GM23248 (cell line): ENCODE results near the gene GRK2.

ENCODE experiments used
- EZH2 ChIP-seq: fragments of 200-600 bp; sonication (generic); IDR thresholded peaks from 2 replicates; pipeline ENCODE4 v1.6.1; 2018; ENCODE audit warnings: antibody characterized with exemption, mild to moderate bottlenecking; ENCODE audit not compliant: insufficient read depth, poor library complexity, severe bottlenecking
- EZH2phosphoT487 ChIP-seq: fragments of 200-600 bp; sonication (generic); IDR thresholded peaks from 2 replicates; pipeline ENCODE4 v1.6.1; 2018; ENCODE audit warnings: antibody characterized with exemption, moderate library complexity, mild to moderate bottlenecking, low read depth; ENCODE audit not compliant: insufficient read depth

GRCh38 chr11:67303835-67304411, 37.6 kb downstream of the GRK2 start:
- TF ChIP-seq EZH2 (no peak), EZH2phosphoT487 (no peak)
